Panc1 (cell line): ENCODE data around the gene LIMS3.
"Not testable (repeated sequence)": the region's sequence is repeated elsewhere in the genome, so short reads cannot be mapped to it uniquely, and the experiment has no call there.

ENCODE experiments used
- POLR2AphosphoS5 ChIP-seq: IDR thresholded peaks from 2 replicates; pipeline ENCODE4 v1.6.1; 2012; ENCODE audit warnings: mild to moderate bottlenecking, low read depth, low read length, moderate library complexity
- TCF7L2 ChIP-seq: IDR thresholded peaks from 2 replicates; pipeline ENCODE4 v1.6.1; 2011; ENCODE audit warnings: mild to moderate bottlenecking, low read depth, low read length, inconsistent platforms
- TF ChIP-seq, protein P1 (sequence below): fragments of 450-650 bp; IDR thresholded peaks from 2 replicates; pipeline ENCODE4 v1.5.1; 2017; ENCODE audit warnings: mild to moderate bottlenecking
- TF ChIP-seq, protein P2 (sequence below), 2 experiments: IDR thresholded peaks; 2 replicates each; pipeline ENCODE4 v1.6.1; 2011 to 2012; ENCODE audit warnings: low read depth in 2 of 2, control low read depth in 1 of 2, low read length in 1 of 2, mild to moderate bottlenecking in 1 of 2, moderate library complexity in 1 of 2; ENCODE audit not compliant: insufficient read depth in 1 of 2

DNA sequence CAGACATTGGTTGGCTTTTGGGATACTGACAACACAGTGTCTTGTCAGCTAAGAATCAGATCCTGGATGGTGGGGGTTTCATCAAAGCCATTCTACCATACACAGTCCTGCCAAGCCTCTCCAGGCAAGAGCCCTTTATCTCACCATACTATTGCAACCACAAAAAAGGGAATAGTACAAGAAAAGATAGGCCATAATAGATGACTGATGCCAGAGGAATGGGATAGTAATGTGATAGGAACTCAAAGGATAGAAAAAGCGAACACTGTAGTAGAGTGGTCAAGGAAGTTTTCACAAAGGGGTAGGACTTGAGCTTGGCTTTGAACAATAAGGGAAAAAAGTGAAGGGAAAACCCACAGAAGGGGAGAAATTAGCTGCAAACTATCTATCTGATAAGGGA lies 30.7 kb downstream of the LIMS3 start:
- TF ChIP-seq, protein P1, sequence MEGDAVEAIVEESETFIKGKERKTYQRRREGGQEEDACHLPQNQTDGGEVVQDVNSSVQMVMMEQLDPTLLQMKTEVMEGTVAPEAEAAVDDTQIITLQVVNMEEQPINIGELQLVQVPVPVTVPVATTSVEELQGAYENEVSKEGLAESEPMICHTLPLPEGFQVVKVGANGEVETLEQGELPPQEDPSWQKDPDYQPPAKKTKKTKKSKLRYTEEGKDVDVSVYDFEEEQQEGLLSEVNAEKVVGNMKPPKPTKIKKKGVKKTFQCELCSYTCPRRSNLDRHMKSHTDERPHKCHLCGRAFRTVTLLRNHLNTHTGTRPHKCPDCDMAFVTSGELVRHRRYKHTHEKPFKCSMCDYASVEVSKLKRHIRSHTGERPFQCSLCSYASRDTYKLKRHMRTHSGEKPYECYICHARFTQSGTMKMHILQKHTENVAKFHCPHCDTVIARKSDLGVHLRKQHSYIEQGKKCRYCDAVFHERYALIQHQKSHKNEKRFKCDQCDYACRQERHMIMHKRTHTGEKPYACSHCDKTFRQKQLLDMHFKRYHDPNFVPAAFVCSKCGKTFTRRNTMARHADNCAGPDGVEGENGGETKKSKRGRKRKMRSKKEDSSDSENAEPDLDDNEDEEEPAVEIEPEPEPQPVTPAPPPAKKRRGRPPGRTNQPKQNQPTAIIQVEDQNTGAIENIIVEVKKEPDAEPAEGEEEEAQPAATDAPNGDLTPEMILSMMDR, result not testable (repeated sequence)
- TF ChIP-seq POLR2AphosphoS5, TCF7L2: not testable (repeated sequence)
- TF ChIP-seq, protein P2, sequence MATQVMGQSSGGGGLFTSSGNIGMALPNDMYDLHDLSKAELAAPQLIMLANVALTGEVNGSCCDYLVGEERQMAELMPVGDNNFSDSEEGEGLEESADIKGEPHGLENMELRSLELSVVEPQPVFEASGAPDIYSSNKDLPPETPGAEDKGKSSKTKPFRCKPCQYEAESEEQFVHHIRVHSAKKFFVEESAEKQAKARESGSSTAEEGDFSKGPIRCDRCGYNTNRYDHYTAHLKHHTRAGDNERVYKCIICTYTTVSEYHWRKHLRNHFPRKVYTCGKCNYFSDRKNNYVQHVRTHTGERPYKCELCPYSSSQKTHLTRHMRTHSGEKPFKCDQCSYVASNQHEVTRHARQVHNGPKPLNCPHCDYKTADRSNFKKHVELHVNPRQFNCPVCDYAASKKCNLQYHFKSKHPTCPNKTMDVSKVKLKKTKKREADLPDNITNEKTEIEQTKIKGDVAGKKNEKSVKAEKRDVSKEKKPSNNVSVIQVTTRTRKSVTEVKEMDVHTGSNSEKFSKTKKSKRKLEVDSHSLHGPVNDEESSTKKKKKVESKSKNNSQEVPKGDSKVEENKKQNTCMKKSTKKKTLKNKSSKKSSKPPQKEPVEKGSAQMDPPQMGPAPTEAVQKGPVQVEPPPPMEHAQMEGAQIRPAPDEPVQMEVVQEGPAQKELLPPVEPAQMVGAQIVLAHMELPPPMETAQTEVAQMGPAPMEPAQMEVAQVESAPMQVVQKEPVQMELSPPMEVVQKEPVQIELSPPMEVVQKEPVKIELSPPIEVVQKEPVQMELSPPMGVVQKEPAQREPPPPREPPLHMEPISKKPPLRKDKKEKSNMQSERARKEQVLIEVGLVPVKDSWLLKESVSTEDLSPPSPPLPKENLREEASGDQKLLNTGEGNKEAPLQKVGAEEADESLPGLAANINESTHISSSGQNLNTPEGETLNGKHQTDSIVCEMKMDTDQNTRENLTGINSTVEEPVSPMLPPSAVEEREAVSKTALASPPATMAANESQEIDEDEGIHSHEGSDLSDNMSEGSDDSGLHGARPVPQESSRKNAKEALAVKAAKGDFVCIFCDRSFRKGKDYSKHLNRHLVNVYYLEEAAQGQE (IDR thresholded peaks at IDR 0.05; ENCODE audit: insufficient read depth in 1 of 2, low read depth in 2 of 2, low read length in 1 of 2), result not testable (repeated sequence)
